Ishikawa (cell line): ENCODE data around the gene PTPRN2.

Experiments
- CEBPB ChIP-seq: IDR thresholded peaks from 2 replicates; pipeline ENCODE4 v1.6.1; 2012
- CREB1 ChIP-seq: IDR thresholded peaks from 2 replicates; pipeline ENCODE4 v1.6.1; 2012; ENCODE audit warnings: low read depth
- EGR1 ChIP-seq: IDR thresholded peaks from 2 replicates; pipeline ENCODE4 v1.6.1; 2012
- EP300 ChIP-seq: IDR thresholded peaks from 2 replicates; pipeline ENCODE4 v1.6.1; 2012; ENCODE audit warnings: borderline replicate concordance
- FOXM1 ChIP-seq: IDR thresholded peaks from 2 replicates; pipeline ENCODE4 v1.6.1; 2012; ENCODE audit warnings: low read depth, borderline replicate concordance
- MAX ChIP-seq: IDR thresholded peaks from 2 replicates; pipeline ENCODE4 v1.6.1; 2012
- NFIC ChIP-seq: IDR thresholded peaks from 2 replicates; pipeline ENCODE4 v1.6.1; 2012
- RAD21 ChIP-seq: IDR thresholded peaks from 2 replicates; pipeline ENCODE4 v1.6.1; 2012; ENCODE audit warnings: low read depth
- TAF1 ChIP-seq: IDR thresholded peaks from 2 replicates; pipeline ENCODE4 v1.6.1; 2012; ENCODE audit warnings: low read depth, mild to moderate bottlenecking
- TCF12 ChIP-seq: IDR thresholded peaks from 2 replicates; pipeline ENCODE4 v1.6.1; 2012; ENCODE audit warnings: low read depth
- TEAD4 ChIP-seq: IDR thresholded peaks from 2 replicates; pipeline ENCODE4 v1.6.1; 2012
- YY1 ChIP-seq: IDR thresholded peaks from 2 replicates; pipeline ENCODE4 v1.6.1; 2012; ENCODE audit warnings: low read depth
- ZBTB7A ChIP-seq: IDR thresholded peaks from 2 replicates; pipeline ENCODE4 v1.6.1; 2012; ENCODE audit warnings: low read depth
- TF ChIP-seq, protein P1 (sequence below): IDR thresholded peaks from 2 replicates; pipeline ENCODE4 v1.6.1; 2012
- TF ChIP-seq, protein P2 (sequence below): IDR thresholded peaks from 2 replicates; pipeline ENCODE4 v1.6.1; 2012; ENCODE audit warnings: low read depth, mild to moderate bottlenecking

PTPRN2 gene

DNA sequence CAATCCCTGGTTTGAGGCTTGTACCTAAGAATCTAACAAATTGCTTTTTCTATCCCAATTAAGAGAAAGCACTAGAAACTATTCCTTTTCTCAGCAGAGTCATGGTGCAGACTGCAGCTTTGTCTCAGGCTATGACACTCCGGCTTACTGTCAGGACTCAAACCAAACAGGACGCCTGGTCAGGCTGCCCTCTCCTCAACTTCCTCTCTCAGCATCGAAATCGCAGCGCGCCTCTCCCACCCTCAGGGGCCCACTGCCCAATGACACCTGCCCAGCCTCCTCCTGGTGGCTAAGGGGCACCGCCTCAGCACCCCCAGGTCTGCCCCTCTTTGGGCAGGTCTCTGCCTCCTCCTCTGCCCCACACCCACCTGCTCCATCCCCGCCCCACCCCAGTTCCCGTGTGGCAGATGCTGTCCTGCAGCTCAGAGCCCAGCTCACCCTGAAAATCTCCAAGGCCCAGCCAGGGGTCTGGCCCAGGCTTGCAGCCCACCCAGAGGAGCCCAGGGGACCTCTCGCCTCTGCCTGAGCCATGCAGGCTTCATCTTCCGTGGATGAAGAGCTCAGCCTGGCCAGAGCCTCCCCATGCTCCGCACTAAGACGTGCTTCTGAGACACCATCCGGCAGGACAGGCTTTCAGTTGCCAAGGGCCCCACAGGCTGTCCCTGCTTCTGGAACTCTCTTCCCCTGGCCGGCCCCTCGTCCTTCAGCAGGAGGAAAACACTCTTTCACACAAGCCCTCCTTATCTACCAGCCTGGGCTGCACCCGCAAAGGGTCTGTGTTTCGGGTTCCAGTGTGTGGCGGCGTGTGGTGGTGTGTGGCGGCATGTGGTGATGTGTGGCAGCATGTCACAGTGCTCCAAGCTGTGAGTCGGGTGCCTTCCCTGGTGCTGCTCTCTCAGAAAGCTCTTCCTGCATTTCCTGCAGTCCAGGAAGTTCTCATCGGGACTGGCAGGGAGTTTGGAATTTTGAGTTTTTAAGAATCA is 16.4 kb upstream of the PTPRN2 start:
- TF ChIP-seq EP300 (no peak), CREB1 (no peak)
- TF ChIP-seq, protein P1, sequence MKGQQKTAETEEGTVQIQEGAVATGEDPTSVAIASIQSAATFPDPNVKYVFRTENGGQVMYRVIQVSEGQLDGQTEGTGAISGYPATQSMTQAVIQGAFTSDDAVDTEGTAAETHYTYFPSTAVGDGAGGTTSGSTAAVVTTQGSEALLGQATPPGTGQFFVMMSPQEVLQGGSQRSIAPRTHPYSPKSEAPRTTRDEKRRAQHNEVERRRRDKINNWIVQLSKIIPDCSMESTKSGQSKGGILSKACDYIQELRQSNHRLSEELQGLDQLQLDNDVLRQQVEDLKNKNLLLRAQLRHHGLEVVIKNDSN: no peak

GRCh38 chr7:158602905-158603772 is 15.5 kb upstream of the PTPRN2 start:
- TF ChIP-seq EGR1: no peak
- TF ChIP-seq FOXM1: no peak
- TF ChIP-seq RAD21: no peak
- no peak for TF ChIP-seq CREB1
- no peak for TF ChIP-seq ZBTB7A
- TF ChIP-seq EP300: no peak
- TF ChIP-seq, protein P1: no peak
- TF ChIP-seq MAX: no peak
- TF ChIP-seq TEAD4: no peak
- no peak for TF ChIP-seq TAF1
- no peak for TF ChIP-seq TCF12
- TF ChIP-seq, protein P2, sequence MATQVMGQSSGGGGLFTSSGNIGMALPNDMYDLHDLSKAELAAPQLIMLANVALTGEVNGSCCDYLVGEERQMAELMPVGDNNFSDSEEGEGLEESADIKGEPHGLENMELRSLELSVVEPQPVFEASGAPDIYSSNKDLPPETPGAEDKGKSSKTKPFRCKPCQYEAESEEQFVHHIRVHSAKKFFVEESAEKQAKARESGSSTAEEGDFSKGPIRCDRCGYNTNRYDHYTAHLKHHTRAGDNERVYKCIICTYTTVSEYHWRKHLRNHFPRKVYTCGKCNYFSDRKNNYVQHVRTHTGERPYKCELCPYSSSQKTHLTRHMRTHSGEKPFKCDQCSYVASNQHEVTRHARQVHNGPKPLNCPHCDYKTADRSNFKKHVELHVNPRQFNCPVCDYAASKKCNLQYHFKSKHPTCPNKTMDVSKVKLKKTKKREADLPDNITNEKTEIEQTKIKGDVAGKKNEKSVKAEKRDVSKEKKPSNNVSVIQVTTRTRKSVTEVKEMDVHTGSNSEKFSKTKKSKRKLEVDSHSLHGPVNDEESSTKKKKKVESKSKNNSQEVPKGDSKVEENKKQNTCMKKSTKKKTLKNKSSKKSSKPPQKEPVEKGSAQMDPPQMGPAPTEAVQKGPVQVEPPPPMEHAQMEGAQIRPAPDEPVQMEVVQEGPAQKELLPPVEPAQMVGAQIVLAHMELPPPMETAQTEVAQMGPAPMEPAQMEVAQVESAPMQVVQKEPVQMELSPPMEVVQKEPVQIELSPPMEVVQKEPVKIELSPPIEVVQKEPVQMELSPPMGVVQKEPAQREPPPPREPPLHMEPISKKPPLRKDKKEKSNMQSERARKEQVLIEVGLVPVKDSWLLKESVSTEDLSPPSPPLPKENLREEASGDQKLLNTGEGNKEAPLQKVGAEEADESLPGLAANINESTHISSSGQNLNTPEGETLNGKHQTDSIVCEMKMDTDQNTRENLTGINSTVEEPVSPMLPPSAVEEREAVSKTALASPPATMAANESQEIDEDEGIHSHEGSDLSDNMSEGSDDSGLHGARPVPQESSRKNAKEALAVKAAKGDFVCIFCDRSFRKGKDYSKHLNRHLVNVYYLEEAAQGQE: no peak
- TF ChIP-seq NFIC: no peak

- TF ChIP-seq CREB1 (no peak), CEBPB (no peak), ZBTB7A (no peak)
- TF ChIP-seq, protein P1: no peak
These were observed 14.4 kb upstream of the PTPRN2 start for GRCh38 chr7:158602041-158602440.

DNA sequence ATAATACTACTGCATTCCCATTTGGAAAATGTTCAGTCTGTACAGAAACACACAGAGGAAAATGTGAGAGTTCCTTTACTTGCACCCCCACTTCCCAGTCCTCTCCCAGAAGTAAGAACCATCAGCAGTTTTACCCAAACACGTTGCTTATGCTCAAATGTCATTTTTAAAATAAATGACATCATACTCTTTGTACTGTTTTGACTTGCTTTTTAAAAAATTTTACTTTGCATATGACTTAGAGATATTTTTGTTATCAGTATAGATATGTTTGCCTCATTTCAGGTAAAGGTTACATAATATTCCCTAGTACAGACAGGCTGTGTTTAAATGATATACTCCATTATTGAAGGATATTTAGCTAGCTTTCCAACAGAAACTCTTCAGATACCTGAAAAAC is 13.5 kb upstream of the PTPRN2 start:
- TF ChIP-seq TEAD4: no peak
- no peak for TF ChIP-seq YY1
- TF ChIP-seq TCF12: no peak
- TF ChIP-seq, protein P1: no peak
- no peak for TF ChIP-seq NFIC
- TF ChIP-seq EP300: no peak
- no peak for TF ChIP-seq RAD21
- TF ChIP-seq, protein P2: no peak
- TF ChIP-seq CREB1: no peak
- no peak for TF ChIP-seq CEBPB
- TF ChIP-seq FOXM1: no peak
- no peak for TF ChIP-seq EGR1

DNA sequence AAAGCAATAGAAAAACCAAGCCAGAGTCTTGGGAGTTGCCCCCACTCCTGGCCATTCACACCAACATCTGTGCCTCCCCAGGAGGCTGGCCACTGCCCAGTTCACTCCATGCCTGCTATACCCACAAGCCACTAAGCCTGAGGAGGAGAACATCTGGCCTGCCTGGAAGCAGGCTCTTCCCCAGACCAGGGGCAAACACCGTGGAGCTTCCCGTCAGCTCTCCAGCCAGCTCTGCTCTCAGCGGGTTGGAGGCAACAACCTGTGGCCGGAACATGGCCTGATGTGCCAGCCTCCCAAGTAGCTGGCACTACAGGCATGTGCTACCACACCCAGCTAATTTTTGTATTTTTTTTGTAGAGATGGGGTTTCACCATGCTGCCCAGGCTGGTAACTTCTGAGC is 9.1 kb upstream of the PTPRN2 start:
- TF ChIP-seq EGR1 (no peak), TCF12 (no peak), ZBTB7A (no peak), EP300 (no peak), TAF1 (no peak), CEBPB (no peak), FOXM1 (no peak), TEAD4 (no peak), MAX (no peak), CREB1 (no peak), YY1 (no peak), NFIC (no peak)
- TF ChIP-seq, protein P1: no peak
- TF ChIP-seq, protein P2: no peak
